Measurements from ENCODE around the gene VASH2.
"Not testable (repeated sequence)": the region's sequence is repeated elsewhere in the genome, so short reads cannot be mapped to it uniquely, and the experiment has no call there.

VASH2 gene

GRCh38 chr1:212958175-212958574, 7.8 kb downstream of the VASH2 start:
- no peak for DNase-seq

DNA sequence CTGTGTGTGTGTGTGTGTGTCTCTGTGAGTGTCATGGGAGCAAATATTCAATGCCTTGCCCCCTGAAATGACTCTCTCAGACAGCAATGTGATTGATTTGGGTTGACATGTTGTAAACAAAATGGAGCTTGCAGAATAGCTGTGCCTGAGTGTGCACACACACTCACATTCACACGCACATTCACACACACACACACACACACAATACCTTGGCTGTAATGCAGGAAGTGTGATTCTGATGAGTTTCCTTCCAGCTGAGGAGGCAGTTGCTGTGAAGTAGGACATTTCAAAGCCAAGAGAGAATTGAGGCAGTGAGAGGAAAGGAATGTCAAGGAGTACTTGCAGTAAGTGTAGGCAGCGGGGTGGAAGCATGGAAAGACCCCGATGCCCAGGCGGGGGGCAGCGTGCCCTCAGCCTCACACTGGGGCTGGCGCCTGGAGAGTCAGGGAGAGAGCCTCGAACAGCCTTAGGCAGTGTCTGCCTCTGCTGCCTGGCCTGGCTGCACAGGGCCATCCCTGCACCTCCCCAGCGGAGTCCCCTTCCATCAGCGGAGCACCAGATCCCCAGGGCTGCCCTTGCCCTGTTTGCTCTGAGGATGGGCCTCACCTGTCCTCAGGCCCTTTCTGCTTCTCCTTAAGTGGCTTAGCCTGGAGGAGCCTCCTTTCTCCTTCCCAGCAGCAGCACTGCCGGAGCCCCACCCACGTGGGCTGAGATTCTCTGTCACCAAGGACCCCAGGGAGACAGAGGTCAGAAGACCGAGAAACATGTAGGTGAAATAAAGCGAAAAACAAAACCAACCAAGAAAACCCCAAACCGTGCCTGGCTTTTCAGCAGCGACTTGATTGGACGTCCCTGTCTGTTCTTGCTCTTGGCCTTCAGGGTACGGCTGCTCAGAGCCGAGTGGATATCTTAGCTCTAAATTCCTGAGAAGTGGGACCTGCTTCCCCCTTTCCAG, 9.2 kb downstream of the VASH2 start:
- DNase-seq = no peak

DNA sequence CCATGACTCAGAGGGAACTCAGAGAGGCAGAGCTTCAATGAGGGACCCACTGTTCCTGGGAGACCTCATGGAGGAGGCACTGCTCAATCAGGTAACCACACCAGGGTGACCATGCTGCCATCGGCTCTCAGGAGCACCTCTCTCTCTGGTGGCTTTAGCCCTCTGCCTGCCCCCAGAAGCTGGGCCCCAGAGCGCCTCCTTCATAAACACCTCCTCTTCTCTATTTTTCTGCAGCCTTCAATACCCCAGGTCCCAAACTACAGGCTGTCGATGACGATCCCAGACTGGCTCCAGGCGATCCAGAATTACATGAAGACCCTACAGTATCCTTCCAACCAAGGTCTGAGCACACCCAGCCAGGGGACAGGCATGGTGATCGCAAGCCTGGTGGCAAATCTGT, 10.6 kb downstream of the VASH2 start:
- no peak for DNase-seq

GRCh38 chr1:212962509-212962908, 12.2 kb downstream of the VASH2 start:
- DNase-seq = no peak

DNA sequence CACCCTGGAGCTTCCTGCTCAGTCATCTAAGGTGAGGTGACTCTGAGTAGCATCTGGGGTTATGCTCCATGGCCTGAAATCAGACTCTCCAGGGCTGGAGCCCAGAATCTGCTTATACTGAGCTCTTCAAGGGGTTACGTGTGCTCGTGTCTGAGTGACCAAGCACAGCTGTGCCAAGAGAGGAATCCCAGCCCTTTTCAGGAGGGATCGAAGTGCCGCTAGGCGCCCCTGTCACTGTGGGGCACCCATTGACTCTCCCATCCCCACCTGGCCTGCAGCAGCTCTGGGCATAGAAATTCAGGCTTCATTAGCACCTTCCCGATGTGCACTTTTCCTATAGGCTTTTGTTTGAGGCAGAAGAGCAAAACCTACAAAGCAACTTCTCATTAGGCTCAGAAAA, 13.8 kb downstream of the VASH2 start:
- no peak for DNase-seq

GRCh38 chr1:212964993-212965392, 14.7 kb downstream of the VASH2 start:
- DNase-seq = not testable (repeated sequence)

- no peak for DNase-seq
Measured at GRCh38 chr1:212966616-212967015, 16.3 kb downstream of the VASH2 start.

DNA sequence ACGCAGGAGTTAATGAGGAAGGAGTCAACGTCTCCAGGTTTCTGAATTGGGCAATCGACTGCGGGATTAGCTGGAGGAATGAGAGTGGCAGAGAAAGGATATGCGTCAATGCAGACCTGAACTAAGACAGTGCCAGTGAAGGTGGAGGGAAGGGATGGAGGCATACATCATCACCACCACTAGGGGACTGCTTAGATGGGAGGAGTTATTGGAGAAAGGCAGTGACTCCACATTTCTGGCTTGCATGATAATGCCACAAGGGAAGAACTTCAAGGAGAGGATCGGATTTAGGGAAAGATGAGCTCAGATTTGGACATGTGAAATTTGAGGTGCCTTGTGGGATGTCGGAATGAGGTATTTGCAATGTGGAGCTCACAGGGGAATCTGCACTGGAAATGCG, 17.5 kb downstream of the VASH2 start:
- no peak for DNase-seq

DNA sequence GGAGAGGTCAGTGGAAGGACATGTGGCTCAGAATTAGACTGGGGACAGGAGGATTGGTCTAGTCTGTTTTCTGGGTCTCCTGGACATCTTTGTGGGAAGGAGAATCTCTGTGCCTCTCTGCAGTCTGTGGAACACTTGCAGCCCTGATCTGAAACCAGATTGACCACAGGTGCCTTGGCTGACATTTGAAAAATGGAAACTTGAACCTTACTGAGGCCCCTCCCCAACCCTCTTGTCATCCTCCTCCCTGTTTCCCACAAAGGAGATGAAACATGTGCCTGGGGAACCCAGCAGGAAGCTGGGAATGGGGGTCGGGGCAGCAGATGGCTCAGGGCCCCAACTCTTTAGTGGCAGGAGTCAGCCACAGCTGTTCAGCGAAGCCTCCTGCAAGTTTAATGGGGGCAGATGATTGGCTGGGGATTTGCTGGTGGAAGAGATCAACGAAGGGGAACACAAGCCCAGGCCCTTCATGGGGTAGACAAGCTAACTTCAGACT, 18.1 kb downstream of the VASH2 start:
- DNase-seq = no peak

DNA sequence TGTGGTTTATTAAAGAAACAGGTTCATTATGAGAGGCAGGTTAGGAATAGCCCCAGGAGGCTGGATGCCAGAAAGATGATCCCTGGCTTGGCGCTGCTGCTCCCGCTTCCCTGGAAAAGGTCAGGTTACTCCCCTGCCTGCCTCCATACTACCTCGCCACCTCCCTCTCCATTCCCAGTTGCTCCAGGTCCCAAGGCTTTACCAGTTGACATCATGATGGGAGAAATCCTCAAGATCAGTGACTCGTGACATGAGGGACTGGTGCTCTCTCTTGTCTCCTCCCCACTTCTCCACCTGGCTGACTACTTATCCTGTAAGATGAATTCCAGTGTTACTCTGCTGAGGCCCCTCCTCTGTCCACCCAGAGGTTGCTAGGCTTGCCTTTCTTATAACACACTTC, 19.7 kb downstream of the VASH2 start:
- no peak for DNase-seq

DNA sequence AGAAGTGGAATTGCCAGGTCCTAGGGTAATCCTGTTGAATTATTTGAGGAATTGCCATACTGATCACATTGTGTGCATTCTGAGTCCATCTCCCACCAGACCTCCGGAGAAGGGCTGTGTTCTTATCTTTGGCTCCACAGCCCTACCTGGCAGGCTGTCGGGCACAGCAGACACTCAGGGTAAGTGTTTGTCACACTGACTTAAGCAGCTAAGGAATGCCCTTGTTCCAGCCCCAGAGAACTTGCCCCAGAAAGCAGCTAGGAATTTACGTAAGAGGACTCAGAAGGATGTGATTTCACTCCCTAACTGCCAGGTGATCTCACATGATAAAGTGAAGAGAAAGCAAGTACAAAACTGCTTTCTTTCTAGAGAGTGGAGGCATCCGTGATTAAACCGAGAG, 21.0 kb downstream of the VASH2 start:
- DNase-seq = no peak

GRCh38 chr1:212973426-212973825, 23.1 kb downstream of the VASH2 start:
- DNase-seq = no peak

DNA sequence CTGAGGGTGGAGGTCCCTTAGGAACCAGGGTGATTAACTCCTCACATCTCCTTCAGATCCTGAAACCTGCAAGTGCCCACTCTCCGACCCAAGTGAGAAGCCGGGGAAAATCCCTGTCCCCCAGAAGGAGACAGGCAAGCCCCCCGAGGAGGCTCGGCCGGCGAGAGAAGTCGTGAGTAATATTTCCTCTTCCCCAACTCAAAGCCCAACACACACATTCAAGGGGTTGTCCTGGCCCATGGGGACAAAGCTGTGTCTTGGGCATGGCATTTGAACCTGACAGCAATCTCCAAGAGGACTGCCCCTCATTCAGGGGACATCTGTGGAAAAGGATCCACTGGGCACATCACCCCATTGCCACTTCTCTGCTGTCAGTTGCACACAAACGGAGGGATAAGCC, 23.6 kb downstream of the VASH2 start:
- no peak for DNase-seq

- no peak for DNase-seq
Measured at GRCh38 chr1:212974711-212975110, 24.4 kb downstream of the VASH2 start.

DNA sequence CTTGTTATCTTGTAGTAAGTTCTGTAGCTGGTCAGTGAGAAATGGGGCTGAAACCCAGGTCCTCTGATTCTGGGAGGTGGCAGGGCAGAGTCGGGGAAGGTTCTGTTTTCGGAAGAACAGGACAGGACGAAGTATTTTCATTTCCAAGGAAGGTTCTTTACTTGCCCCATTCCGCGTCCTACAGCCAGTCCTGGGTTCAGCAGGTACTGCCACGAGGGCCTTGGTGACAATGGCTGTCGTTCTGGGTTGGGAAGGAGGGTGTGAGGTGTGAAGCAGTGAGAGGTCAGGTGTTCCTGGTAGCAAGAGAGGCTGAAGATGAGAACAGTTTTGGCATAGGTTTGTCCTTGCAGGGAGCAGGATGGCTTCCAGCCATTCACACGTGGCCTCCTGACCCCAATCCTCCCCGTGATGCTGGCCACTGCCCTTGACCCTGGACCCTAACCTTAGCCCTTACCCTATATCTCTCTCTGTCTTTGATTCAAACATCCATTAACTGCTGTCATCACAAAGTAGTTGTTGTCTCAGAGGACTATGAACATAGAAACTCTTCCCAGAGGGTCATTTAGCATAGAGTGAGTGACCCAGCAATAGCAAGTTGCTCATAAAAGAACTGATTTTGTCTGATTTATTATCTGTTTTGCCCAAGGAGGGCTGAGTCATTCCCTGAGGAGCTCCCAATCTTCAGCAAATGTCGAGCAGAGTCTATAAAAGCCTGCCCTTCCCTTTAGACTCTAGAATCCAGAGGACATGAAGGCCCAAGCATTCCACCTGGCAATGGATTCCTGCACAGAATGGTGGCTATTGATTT, 25.0 kb downstream of the VASH2 start:
- DNase-seq = no peak

- DNase-seq = no peak
Measured at GRCh38 chr1:212976586-212976985, 26.2 kb downstream of the VASH2 start.

DNA sequence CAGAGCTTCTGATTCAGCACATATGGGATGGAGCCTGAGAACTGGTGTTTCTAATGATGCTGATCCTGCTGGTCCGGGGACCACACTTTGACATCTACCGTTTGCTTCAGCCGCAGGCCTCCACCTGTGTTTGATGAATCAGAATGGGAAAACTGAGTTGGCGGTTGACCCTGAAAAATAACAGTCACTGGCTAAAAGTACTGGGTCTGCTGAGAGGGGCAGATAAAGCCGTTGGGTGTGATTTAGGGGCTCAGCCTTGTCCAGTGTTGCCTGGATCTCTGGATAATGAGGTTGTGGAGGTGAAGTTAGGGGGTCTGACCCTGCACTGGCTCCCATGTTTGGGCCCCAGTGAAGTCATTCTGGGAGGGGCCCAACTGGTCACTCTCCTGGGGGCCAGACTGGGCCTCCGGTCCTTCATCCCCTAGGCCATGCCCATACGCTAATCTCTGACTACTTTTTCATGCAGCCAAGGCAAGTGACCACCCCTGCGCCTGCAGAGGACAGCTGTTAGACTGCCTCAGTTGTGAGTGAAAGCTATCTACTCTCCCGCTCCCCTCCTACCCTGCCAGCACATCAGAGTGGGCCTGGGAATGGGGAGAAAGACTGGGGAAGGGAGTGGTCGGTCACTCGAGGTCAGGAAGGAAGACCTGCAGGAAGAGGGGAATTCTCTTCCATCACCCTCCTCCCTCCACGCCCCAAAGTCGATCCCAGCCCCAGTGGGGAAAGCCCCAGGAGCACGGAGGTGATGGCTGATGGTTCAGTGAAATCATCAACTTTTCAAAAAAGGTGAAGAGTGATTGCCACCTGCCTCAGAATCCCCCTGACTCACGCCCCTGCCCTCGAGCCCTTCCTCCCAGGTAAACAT, 27.7 kb downstream of the VASH2 start:
- DNase-seq = no peak

DNA sequence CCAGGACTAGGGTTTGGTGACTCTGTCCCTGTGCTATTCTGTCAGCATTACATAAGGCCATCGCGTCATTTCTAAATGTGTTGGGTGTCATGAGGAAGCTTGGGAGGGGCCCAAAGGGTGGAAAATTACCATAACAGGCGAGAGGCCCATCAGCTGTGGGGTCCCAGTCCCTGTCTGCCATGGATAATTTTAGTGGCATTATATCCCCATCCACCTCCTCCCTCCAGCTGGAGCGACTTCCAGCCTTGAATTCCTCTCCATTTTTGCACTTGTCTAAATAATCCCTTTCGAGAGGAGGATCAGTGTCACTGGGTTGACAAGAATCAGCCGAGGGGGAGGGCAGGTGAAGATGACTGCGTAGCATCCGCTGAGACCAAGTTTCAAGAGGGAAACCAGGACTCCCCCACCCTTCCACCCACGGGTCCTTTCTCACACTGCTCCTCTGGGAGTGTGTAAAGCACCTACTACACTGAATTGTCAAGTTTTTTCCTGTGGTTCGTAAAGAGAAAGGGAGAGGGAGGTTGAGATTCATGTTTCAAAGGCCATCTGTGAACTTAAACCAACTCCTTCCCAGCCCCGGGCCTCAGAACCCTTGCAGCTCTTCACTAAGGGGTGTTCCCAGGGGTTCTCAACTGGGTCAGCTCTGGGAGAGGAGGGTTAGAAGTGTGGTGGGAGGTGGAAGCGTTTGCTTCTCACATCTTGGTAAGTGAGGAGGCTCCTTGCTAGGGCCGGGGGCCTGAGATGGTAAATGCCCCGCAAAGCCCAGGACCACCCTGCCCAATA, 29.2 kb downstream of the VASH2 start:
- peak; percentile 4 for DNase-seq

DNA sequence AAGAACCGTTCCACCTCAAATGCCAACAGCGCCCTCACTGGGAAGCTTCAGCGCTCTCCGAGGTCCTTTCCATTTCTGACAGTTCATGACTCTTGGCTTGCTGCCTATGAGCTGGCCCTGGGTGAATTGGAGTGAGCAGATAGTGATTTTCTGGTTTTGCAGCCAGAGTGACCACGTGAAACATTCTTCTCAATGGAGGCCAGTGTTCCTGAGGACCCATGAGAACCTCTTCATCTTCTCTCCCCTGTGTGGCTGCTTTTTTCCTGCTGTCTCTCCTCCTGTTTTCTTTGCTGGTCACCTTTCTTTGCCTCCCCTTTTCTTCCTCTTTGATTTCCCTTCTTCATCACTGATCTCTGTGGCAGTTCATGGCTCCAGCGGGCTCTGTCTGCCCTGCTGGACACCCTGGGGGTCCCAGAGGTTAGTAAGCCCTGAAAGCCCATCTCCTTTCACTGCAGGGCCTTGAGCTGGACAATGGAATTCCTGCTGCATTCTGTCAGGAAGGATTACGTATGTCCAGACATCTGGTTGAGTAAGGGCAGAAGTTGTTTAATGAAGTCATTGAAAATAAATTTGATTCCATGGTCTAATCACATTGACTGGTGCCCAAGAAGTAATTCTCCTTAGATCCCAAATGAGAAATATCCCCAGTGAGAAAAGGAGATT, 29.9 kb downstream of the VASH2 start:
- no peak for DNase-seq

DNA sequence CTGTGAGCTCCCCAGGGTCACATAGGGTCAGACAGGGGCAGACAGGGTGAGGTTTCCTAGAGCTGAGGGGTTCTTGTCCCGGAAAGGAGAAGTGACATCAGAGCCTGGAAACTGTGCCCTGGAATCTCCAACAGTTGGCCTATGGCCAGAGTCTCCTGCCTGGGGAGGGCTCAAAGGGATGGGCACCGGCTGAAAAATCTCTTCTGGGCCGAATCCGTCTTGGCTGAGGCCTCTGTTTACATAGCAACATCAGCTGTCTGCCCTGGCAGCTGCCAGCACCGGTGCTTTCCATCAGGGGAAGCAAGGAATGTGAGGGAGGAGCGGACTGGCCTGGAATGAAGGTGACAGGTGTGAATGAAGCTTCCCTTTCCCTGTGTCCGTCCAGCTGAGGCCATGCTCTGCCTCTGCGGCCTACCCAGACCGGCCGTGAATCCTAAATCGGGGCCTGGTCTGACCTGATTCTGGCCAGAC, 30.7 kb downstream of the VASH2 start:
- DNase-seq = no peak
